ENCODE data around the gene DCTN3.

- TF ChIP-seq EZH2 (IDR thresholded peaks at IDR 0.05; ENCODE audit: low read length, missing control alignments), result no peak
- TF ChIP-seq CTCF (conservative IDR thresholded peaks at IDR 0.05 in 1 of 2, IDR thresholded peaks at IDR 0.05 in 1 of 2; ENCODE audit: low read depth in 1 of 2, low read length in 2 of 2), result no peak
Observed at GRCh38 chr9:34571481-34571810, 48.8 kb downstream of the DCTN3 start.

All from fibroblast of lung (primary cell).